SK-N-SH (cell line): ENCODE measurements around the gene SPEG. TPM values are rescaled to one million over a fixed set of nuclear protein-coding genes. Genes with fewer than 3 reads are reported as not detected.

Experiments used
- CTCF ChIA-PET: fragments of 300-600, 350-600 bp; formaldehyde crosslinking; extraction: SDS; loops from one replicate; lab custom pipeline; 2021; lab: Yijun Ruan, JAX
- POLR2A ChIA-PET: fragments of 350-600 bp; sonication (Branson Sonifier 250); formaldehyde crosslinking; extraction: SDS; loops from one replicate; lab custom pipeline; 2020; ENCODE audit warnings: antibody characterized with exemption, inconsistent platforms; lab: Yijun Ruan, JAX
- DNase-seq: peaks from one replicate; pipeline ENCODE4 v3.0.0; 2012
- H2AFZ ChIP-seq: fragments of 200-600 bp; sonication (generic); 2 replicates; pipeline ENCODE4 v1.8.1; 2016; ENCODE audit warnings: antibody characterized with exemption, mild to moderate bottlenecking, low read depth
- H3F3A ChIP-seq: fragments of 200-600 bp; sonication (generic); replicated peaks from 2 replicates; pipeline ENCODE3; 2016; ENCODE audit warnings: antibody characterized with exemption, mild to moderate bottlenecking; ENCODE audit not compliant: insufficient read depth
- H3K27ac ChIP-seq, 2 experiments: fragments of 200-500 bp in 1 of 2; fragments of 200-600 bp in 1 of 2; sonication (Bioruptor generic) in 1 of 2; sonication (generic), shearing (Covaris generic) in 1 of 2; 2 replicates each; pipeline versions ENCODE4 v1.5.1 to v1.6.1; 2014 to 2016; ENCODE audit warnings: low read depth in 2 of 2, inconsistent platforms in 1 of 2, low read length in 1 of 2, mild to moderate bottlenecking in 1 of 2, mixed read lengths in 1 of 2
- H3K27me3 ChIP-seq: fragments of 200-600 bp; sonication (generic), shearing (Covaris generic); 2 replicates; pipeline ENCODE4 v1.6.1; 2016; ENCODE audit warnings: mixed run types; ENCODE audit not compliant: insufficient read depth
- H3K36me3 ChIP-seq, 2 experiments: fragments of 200-500 bp in 1 of 2; fragments of 200-600 bp in 1 of 2; sonication (Bioruptor generic) in 1 of 2; sonication (generic) in 1 of 2; replicated peaks in 1 of 2; 2 replicates each; pipeline versions ENCODE3 to v1.5.1; 2014 to 2016; ENCODE audit warnings: low read length in 1 of 2, mild to moderate bottlenecking in 1 of 2; ENCODE audit not compliant: insufficient read depth in 2 of 2, control insufficient read depth in 1 of 2
- H3K4me1 ChIP-seq, 2 experiments: fragments of 200-500 bp in 1 of 2; fragments of 200-600 bp in 1 of 2; sonication (Bioruptor generic) in 1 of 2; sonication (generic), shearing (Covaris generic) in 1 of 2; 2 replicates each; pipeline versions ENCODE4 v1.5.1 to v1.6.1; 2014 to 2016; ENCODE audit warnings: low read depth in 1 of 2, low read length in 1 of 2, mixed run types in 1 of 2; ENCODE audit not compliant: insufficient read depth in 2 of 2, control insufficient read depth in 1 of 2
- H3K4me2 ChIP-seq: fragments of 200-600 bp; sonication (generic), shearing (Covaris generic); 2 replicates; pipeline ENCODE4 v1.6.1; 2017; ENCODE audit warnings: mixed run types
- H3K4me3 ChIP-seq, 2 experiments: fragments of 200-500 bp in 1 of 2; fragments of 200-600 bp in 1 of 2; sonication (Bioruptor generic) in 1 of 2; sonication (generic), shearing (Covaris generic) in 1 of 2; 2 replicates each; pipeline versions ENCODE4 v1.5.1 to v1.8.1; 2014 to 2016; ENCODE audit warnings: low read depth in 2 of 2, inconsistent platforms in 1 of 2, low read length in 1 of 2, mild to moderate bottlenecking in 1 of 2, mixed read lengths in 1 of 2, moderate library complexity in 1 of 2
- H3K79me2 ChIP-seq: fragments of 200-600 bp; sonication (generic); 2 replicates; pipeline ENCODE4 v1.8.1; 2017; ENCODE audit warnings: mild to moderate bottlenecking; ENCODE audit not compliant: insufficient read depth
- H3K9ac ChIP-seq: fragments of 200-600 bp; sonication (generic); 2 replicates; pipeline ENCODE4 v1.6.1; 2017; ENCODE audit warnings: mixed run types
- H3K9me2 ChIP-seq: fragments of 200-600 bp; sonication (generic); 2 replicates; pipeline ENCODE4 v1.6.1; 2017; ENCODE audit warnings: mixed run types
- H3K9me3 ChIP-seq: fragments of 200-600 bp; sonication (generic); 2 replicates; pipeline ENCODE4 v1.6.1; 2017; ENCODE audit warnings: mixed run types, mild to moderate bottlenecking, moderate library complexity
- H4K20me1 ChIP-seq: fragments of 200-600 bp; sonication (generic); 2 replicates; pipeline ENCODE4 v1.6.1; 2017; ENCODE audit warnings: mild to moderate bottlenecking, mixed run types; ENCODE audit not compliant: insufficient read depth
- CHD2 ChIP-seq: fragments of 150-350 bp; IDR thresholded peaks from 2 replicates; pipeline ENCODE4 v1.6.1; 2018; ENCODE audit warnings: low read length; ENCODE audit not compliant: partially characterized antibody
- EP300 ChIP-seq, 2 experiments: IDR thresholded peaks; 2 replicates each; pipeline versions ENCODE4 v1.4.0 to v1.6.1; 2012; ENCODE audit warnings: borderline replicate concordance in 1 of 2, low read depth in 1 of 2, low read length in 1 of 2
- EZH2phosphoT487 ChIP-seq: fragments of 200-600 bp; sonication (generic); IDR thresholded peaks from 2 replicates; pipeline ENCODE4 v1.6.1; 2017; ENCODE audit warnings: low read depth, mixed run types, mild to moderate bottlenecking, antibody characterized with exemption, moderate library complexity, borderline replicate concordance
- FOXM1 ChIP-seq: IDR thresholded peaks from 2 replicates; pipeline ENCODE4 v1.4.0; 2012; ENCODE audit warnings: low read depth, mild to moderate bottlenecking
- IRF3 ChIP-seq: fragments of 150-350 bp; IDR thresholded peaks from 2 replicates; pipeline ENCODE4 v1.6.1; 2016; ENCODE audit warnings: mild to moderate bottlenecking, low read depth, low read length
- MXI1 ChIP-seq: IDR thresholded peaks from 2 replicates; pipeline ENCODE4 v1.6.1; 2012; ENCODE audit warnings: mild to moderate bottlenecking, low read depth, low read length, improper control_type of control experiment
- POLR2AphosphoS5 ChIP-seq: IDR thresholded peaks from 2 replicates; pipeline ENCODE4 v1.6.1; 2012; ENCODE audit warnings: low read depth, low read length
- RCOR1 ChIP-seq: fragments of 150-350 bp; IDR thresholded peaks from 2 replicates; pipeline ENCODE4 v1.6.1; 2017; ENCODE audit warnings: antibody characterized with exemption, low read length
- SMC3 ChIP-seq: IDR thresholded peaks from 2 replicates; pipeline ENCODE4 v1.6.1; 2012; ENCODE audit warnings: low read depth, low read length, improper control_type of control experiment
- TAF1 ChIP-seq: IDR thresholded peaks from 2 replicates; pipeline ENCODE4 v1.6.1; 2012; ENCODE audit warnings: low read depth, mild to moderate bottlenecking, low read length, moderate library complexity, borderline replicate concordance
- WGBS: methylation state at CpG from one replicate; pipeline ENCODE4 v1.1.6; 2017; ENCODE audit warnings: low lambda C conversion rate; 5-methylcytosine and 5-hydroxymethylcytosine counted together
- polyA plus RNA-seq, 3 experiments: library from polyadenylated mRNA; depleted of rRNA; stranded (reverse); fragments of >200 nt; gene quantifications; 2 replicates each; pipeline ENCODE4 v1.2.3, GENCODE V29; 2012
- TF ChIP-seq, protein P1 (sequence below): IDR thresholded peaks from 2 replicates; pipeline ENCODE4; 2012
- TF ChIP-seq, protein P2 (sequence below): fragments of 150-350 bp; IDR thresholded peaks from 2 replicates; pipeline ENCODE4 v1.6.1; 2017; ENCODE audit warnings: antibody characterized with exemption, low read length, low read depth, borderline replicate concordance

The SPEG gene
- polyA plus RNA-seq, 1 of the 3 experiments (the other 2 are of a cell fraction), result 107 TPM

DNA sequence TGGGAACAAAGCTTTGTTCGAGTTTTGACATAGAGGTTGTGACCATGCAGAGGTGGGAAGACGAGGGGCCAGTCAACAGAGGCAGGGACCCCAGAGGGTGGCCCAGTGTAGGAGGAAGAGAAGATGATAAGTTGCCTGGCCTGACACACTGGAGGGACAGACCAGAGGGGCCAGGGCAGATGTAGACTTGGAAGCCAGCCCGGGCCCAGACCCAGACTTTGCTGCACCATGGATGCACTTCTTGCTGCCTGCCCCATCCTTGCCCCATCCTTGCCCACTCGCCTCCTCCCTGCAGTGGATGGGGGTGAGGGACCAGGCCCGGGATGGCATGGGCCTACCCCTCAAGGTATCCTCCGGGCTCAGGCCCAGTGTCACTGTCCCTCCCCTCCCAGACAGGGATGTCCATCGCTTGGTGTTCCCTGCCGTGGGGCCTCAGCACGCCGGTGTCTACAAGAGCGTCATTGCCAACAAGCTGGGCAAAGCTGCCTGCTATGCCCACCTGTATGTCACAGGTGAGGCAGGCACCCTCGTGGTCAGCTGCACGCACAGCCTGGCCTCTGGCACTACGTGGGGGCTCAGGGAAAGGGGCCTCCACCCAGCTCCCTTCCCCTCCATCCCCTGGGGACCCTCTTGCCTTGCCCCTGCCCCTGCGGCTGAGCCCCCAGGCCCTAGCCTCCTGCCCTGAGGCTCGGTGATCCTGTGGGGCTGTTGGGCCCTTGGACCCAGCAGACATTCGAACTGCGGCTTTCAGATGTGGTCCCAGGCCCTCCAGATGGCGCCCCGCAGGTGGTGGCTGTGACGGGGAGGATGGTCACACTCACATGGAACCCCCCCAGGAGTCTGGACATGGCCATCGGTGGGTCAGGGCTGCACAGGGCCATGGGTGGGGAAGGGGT is 37.1 kb downstream of the SPEG start:
- H3K4me1 ChIP-seq, result peaks cover 12 to 39% of the 10 kb centered on the region in 2 experiments; a peak in 3 of 4 replicates
- H3K27ac ChIP-seq, result no peak overlapping the region; a peak in 1 of 4 replicates
- no peak overlapping the region for H3K4me3 ChIP-seq
- no peaks in the 10 kb centered on the region for H3K9me3 ChIP-seq
- no peak overlapping the region for H2AFZ ChIP-seq
- peaks cover 6% of the 10 kb centered on the region for H3F3A ChIP-seq
- POLR2A ChIA-PET, result interaction anchor here (1.3 kb wide), 1 partner anchor 18 kb away, joined by 3 read pairs; no protein-coding TSS in a partner anchor
- H3K9me2 ChIP-seq, result no peaks in the 10 kb centered on the region
- no peaks in the 10 kb centered on the region for H3K27me3 ChIP-seq
- CTCF ChIA-PET, result interaction anchor here (2.1 to 56.4 kb wide), 4 partner anchors 15 to 68 kb away, joined by 8 to 2824 read pairs (median 116); partner anchors contain the start of genes ASIC4, CHPF, GMPPA and TMEM198
- H3K9ac ChIP-seq, result no peak overlapping the region
- DNase-seq, result no peak
- H3K4me2 ChIP-seq, result no peak overlapping the region
- no peaks in the 10 kb centered on the region for H3K79me2 ChIP-seq
- TF ChIP-seq RCOR1 (no peak), TAF1 (no peak), MXI1 (no peak), FOXM1 (no peak), EP300 (IDR thresholded peaks at IDR 0.05; ENCODE audit: borderline replicate concordance in 1 of 2, low read depth in 1 of 2, low read length in 1 of 2) (no peak), SMC3 (no peak), POLR2AphosphoS5 (no peak), CHD2 (no peak), IRF3 (no peak), EZH2phosphoT487 (no peak)
- TF ChIP-seq, protein P1, sequence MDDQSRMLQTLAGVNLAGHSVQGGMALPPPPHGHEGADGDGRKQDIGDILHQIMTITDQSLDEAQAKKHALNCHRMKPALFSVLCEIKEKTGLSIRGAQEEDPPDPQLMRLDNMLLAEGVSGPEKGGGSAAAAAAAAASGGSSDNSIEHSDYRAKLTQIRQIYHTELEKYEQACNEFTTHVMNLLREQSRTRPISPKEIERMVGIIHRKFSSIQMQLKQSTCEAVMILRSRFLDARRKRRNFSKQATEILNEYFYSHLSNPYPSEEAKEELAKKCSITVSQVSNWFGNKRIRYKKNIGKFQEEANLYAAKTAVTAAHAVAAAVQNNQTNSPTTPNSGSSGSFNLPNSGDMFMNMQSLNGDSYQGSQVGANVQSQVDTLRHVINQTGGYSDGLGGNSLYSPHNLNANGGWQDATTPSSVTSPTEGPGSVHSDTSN, result no peak
- TF ChIP-seq, protein P2, sequence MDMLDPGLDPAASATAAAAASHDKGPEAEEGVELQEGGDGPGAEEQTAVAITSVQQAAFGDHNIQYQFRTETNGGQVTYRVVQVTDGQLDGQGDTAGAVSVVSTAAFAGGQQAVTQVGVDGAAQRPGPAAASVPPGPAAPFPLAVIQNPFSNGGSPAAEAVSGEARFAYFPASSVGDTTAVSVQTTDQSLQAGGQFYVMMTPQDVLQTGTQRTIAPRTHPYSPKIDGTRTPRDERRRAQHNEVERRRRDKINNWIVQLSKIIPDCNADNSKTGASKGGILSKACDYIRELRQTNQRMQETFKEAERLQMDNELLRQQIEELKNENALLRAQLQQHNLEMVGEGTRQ, result no peak
- peaks cover 18 to 46% of the 10 kb centered on the region in 2 experiments for H3K36me3 ChIP-seq
- no peaks in the 10 kb centered on the region for H4K20me1 ChIP-seq
- 89% methylated on average over 20 of the region's 22 CpGs for WGBS
